MM.1S (cell line): ENCODE measurements around the gene GALNT7.

ENCODE experiments used
- CTCF ChIP-seq: fragments of 300-600 bp; sonication (generic); IDR thresholded peaks from 2 replicates; pipeline ENCODE4 v1.5.1; 2016; ENCODE audit warnings: antibody characterized with exemption, low read length, mixed read lengths
- EZH2 ChIP-seq: fragments of 300-600 bp; sonication (generic); optimal IDR thresholded peaks from 2 replicates; pipeline ENCODE3; 2017; ENCODE audit warnings: low read depth, mild to moderate bottlenecking, antibody characterized with exemption, low read length, mixed read lengths
- EZH2phosphoT487 ChIP-seq: fragments of 300-600 bp; sonication (generic); IDR thresholded peaks from 2 replicates; pipeline ENCODE4 v1.6.1; 2018; ENCODE audit warnings: antibody characterized with exemption, low read length

GRCh38 chr4:173245952-173246351 is 77.3 kb downstream of the GALNT7 start:
- TF ChIP-seq CTCF (no peak), EZH2 (no peak), EZH2phosphoT487 (no peak)
